ENCODE measurements around the gene SIRT2. TPM values are rescaled to one million over a fixed set of nuclear protein-coding genes. Genes with fewer than 3 reads are reported as not detected.

SIRT2 gene
- total RNA-seq, 2 donors from 2014 or later, result 28.0 to 32.9 TPM

DNA sequence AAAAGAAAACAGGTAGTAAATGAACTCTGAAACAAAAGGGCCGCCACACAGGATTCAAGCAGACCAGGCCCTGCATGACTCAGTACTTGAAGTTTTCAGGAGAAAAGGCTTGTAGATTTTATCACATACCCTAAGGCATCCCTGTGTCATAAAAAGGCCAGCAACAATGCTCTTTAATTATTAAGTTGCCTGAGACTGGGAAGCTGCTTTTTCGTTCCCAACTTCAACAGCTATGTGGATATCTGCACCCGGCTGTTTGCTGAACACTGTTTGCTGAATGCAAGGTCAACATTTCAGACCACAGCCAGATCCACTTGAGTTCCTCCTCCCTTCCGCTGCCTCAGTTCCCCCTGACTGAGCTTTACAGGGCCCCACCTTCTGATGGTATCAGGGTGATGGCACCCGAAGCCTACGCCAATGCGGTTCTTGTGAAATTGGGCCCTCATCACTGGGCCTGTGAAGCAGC is 61.7 kb downstream of the SIRT2 start:
- intact Hi-C loops (cut with DNase I), result no loop called here
- DNase-seq, result no peak
- peak overlapping the region in 1 of 2 donors; percentile 21 for H3K9ac ChIP-seq (ENCODE audit: low read depth in 2 of 2, low read length in 2 of 2)
- no peak overlapping the region for H3K4me3 ChIP-seq
- TF ChIP-seq, protein P1, sequence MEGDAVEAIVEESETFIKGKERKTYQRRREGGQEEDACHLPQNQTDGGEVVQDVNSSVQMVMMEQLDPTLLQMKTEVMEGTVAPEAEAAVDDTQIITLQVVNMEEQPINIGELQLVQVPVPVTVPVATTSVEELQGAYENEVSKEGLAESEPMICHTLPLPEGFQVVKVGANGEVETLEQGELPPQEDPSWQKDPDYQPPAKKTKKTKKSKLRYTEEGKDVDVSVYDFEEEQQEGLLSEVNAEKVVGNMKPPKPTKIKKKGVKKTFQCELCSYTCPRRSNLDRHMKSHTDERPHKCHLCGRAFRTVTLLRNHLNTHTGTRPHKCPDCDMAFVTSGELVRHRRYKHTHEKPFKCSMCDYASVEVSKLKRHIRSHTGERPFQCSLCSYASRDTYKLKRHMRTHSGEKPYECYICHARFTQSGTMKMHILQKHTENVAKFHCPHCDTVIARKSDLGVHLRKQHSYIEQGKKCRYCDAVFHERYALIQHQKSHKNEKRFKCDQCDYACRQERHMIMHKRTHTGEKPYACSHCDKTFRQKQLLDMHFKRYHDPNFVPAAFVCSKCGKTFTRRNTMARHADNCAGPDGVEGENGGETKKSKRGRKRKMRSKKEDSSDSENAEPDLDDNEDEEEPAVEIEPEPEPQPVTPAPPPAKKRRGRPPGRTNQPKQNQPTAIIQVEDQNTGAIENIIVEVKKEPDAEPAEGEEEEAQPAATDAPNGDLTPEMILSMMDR (IDR thresholded peaks at IDR 0.05), result no peak
- no peaks in the 10 kb centered on the region for H3K9me3 ChIP-seq
- peaks cover 39% of the 10 kb centered on the region for H3K36me3 ChIP-seq
- H3K4me1 ChIP-seq, result no peaks in the 10 kb centered on the region
- no peak overlapping the region for H3K27ac ChIP-seq
- no peaks in the 10 kb centered on the region for H3K27me3 ChIP-seq

DNA sequence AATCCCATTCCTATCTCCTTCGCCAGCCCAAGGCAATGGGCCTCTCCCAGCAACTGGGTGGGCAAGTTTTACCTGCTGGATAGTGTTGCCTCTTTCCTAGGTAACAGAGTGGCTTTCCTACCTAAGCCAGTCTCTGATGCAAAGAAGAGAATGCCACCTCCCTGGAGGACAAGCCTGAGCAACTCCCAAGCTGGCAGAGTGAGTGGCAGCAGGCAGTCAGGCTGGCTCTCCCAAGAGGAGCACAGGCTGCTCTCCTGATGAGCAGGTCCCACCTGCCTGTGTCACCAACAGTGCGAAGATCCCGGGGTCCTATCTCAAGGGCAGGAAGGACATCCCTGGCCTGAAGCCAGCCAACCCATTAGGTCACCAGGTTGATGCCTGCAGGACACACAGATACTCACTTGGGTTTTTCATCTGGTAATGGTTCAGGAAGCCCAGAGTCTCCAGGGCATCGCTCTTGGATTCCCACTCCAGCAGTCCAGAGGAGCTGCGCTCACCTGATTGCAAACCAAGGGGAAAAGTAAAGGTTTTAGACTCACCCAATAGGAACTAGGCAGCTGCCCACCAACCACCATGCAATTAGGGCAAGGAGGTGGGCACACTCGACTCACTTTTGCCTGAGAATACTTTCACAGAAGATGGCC is 62.3 kb downstream of the SIRT2 start:
- H3K9me3 ChIP-seq, result no peaks in the 10 kb centered on the region
- no peaks in the 10 kb centered on the region for H3K27me3 ChIP-seq
- TF ChIP-seq, protein P1 (IDR thresholded peaks at IDR 0.05), result no peak
- peaks cover 34% of the 10 kb centered on the region for H3K36me3 ChIP-seq
- H3K4me1 ChIP-seq, result no peaks in the 10 kb centered on the region
- H3K27ac ChIP-seq, result no peak overlapping the region
- intact Hi-C loops (cut with DNase I), result no loop called here
- no peak overlapping the region for H3K4me3 ChIP-seq
- DNase-seq, result no peak
- H3K9ac ChIP-seq (ENCODE audit: low read depth in 2 of 2, low read length in 2 of 2), result no peak overlapping the region

DNA sequence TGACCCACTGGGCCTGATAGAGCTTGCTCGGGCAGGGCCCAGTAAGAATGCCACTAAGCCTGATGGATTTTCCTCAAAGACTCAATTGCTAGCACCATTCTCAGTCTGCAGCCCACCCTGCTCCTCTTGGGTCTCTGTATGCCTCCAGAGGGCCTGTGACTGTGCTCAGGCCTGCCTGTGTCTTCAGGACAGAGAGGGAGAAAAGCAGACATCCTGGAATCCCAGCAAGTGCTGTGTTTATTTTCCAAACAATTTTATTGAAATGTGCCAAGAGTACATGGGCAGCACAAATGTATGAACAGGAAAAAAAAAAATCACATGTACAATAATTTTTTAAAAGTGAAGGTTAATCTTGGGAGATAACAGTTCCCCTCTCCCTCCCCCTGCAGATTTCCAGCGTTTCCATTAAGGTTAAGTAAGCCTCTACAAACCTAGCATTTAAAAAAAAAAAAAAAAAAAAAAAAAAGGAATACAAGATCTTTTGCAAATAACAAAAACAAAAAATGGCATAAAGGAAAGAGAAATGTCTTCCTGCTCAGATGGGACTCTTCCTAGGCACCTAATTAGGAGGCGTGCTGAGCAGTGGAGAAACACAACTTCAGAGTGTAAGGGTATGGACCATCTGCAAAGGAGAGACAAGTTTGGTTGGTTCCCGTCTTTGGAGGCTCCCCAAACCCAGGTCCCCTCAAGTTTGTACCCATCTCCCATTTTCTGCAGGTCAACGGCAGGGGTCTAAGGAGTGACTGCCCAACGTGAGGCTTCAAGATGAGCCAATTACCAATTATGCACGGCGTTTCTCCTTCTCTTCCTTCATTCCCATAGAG is 63.0 kb downstream of the SIRT2 start:
- H3K4me3 ChIP-seq, result no peak overlapping the region
- DNase-seq, result no peak
- no peak overlapping the region for H3K27ac ChIP-seq
- TF ChIP-seq, protein P1 (IDR thresholded peaks at IDR 0.05), result no peak
- H3K27me3 ChIP-seq, result no peaks in the 10 kb centered on the region
- H3K4me1 ChIP-seq, result no peaks in the 10 kb centered on the region
- intact Hi-C loops (cut with DNase I), result no loop called here
- peaks cover 30% of the 10 kb centered on the region for H3K36me3 ChIP-seq
- H3K9ac ChIP-seq (ENCODE audit: low read depth in 2 of 2, low read length in 2 of 2), result no peak overlapping the region
- no peaks in the 10 kb centered on the region for H3K9me3 ChIP-seq

DNA sequence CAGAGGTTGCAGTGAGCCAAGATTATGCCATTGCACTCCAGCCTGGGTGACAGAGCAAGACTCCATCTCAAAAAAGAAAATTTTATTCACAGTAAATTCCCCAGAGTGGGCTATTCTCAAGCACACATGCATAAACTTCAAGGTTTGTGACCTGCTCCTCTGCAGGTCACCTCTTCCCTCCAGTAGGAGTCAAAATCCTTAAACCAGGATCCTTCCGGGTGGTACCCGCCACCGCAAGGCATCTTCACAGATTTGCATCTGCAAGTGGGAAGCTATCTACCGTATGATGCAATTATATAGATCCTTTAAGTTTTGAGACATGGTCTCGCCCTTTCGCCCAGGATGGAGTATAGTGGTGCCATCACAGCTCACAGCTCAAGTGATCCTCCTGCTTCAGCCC is 64.8 kb downstream of the SIRT2 start:
- Histone ChIP-seq H3K9me3 (no peaks in the 10 kb centered on the region), H3K27ac (peak overlapping the region; percentile 1), H3K4me3 (no peak overlapping the region), H3K27me3 (no peaks in the 10 kb centered on the region), H3K36me3 (peaks cover 25% of the 10 kb centered on the region), H3K4me1 (no peaks in the 10 kb centered on the region), H3K9ac (ENCODE audit: low read depth in 2 of 2, low read length in 2 of 2) (no peak overlapping the region)
- TF ChIP-seq, protein P1 (IDR thresholded peaks at IDR 0.05), result no peak
- no peak for DNase-seq
- intact Hi-C loops (cut with DNase I), result no loop called here

DNA sequence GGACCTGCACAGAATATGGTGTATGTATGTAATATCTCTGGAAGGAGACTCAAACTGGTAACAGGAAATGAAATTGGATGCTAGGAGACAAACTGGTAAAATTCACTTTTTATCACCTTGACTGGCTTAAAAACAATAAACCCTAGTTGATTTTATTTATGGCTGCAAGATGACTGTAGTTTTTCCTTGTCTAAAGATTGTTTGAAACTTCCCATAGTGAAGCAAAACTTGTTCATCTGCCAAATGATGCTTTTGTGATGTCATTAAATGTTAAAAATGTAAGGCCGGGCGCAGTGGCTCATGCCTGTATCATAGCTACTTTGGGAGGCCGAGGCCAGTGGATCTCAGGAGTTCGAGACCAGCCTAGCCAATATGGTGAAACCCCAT is 65.3 kb downstream of the SIRT2 start:
- H3K9ac ChIP-seq (ENCODE audit: low read depth in 2 of 2, low read length in 2 of 2), result no peak overlapping the region
- intact Hi-C loops (cut with DNase I), result no loop called here
- peak overlapping the region; percentile 1 for H3K27ac ChIP-seq
- TF ChIP-seq, protein P1 (IDR thresholded peaks at IDR 0.05), result no peak
- DNase-seq, result no peak
- H3K4me1 ChIP-seq, result no peaks in the 10 kb centered on the region
- H3K9me3 ChIP-seq, result no peaks in the 10 kb centered on the region
- H3K4me3 ChIP-seq, result no peak overlapping the region
- peaks cover 25% of the 10 kb centered on the region for H3K36me3 ChIP-seq
- H3K27me3 ChIP-seq, result no peaks in the 10 kb centered on the region

All from colonic mucosa (tissue), 4 donors.